ENCODE results near the gene IDH1.

The IDH1 gene

GRCh38 chr2:208295834-208296233, 41.0 kb upstream of the IDH1 start:
- POLR2A ChIA-PET, result no interaction called here
- CTCF ChIA-PET, result no interaction called here
- no peak for DNase-seq (ENCODE audit: extremely low spot score)
- no peak for TF ChIP-seq L3MBTL2 (conservative IDR thresholded peaks at IDR 0.05)
- TF ChIP-seq SUZ12 (IDR thresholded peaks at IDR 0.05), result no peak
- no peak for TF ChIP-seq BHLHE40 (IDR thresholded peaks at IDR 0.05; ENCODE audit: borderline replicate concordance)
- TF ChIP-seq FOXA1 (IDR thresholded peaks at IDR 0.05), result no peak
- no peak for TF ChIP-seq ELF4 (IDR thresholded peaks at IDR 0.05)
- no peak for TF ChIP-seq ZNF384 (IDR thresholded peaks at IDR 0.05)
- no peak for TF ChIP-seq PKNOX1 (IDR thresholded peaks at IDR 0.05)
- TF ChIP-seq SP1 (IDR thresholded peaks at IDR 0.05), result no peak
- no peak for TF ChIP-seq ARNT (IDR thresholded peaks at IDR 0.05)
- no peak for TF ChIP-seq LEF1 (IDR thresholded peaks at IDR 0.05; ENCODE audit: borderline replicate concordance)
- TF ChIP-seq TARDBP (IDR thresholded peaks at IDR 0.05), result no peak
- no peak for TF ChIP-seq FOXK2 (IDR thresholded peaks at IDR 0.05)
- no peak for TF ChIP-seq HDGF (IDR thresholded peaks at IDR 0.05; ENCODE audit: borderline replicate concordance)
- no peak for TF ChIP-seq FOXM1 (IDR thresholded peaks at IDR 0.05; ENCODE audit: borderline replicate concordance)
- TF ChIP-seq CTBP1 (IDR thresholded peaks at IDR 0.05; ENCODE audit: borderline replicate concordance), result no peak
- no peak for TF ChIP-seq NFRKB (IDR thresholded peaks at IDR 0.05)

- no peak for TF ChIP-seq CTBP1 (IDR thresholded peaks at IDR 0.05; ENCODE audit: borderline replicate concordance)
- TF ChIP-seq SP1 (IDR thresholded peaks at IDR 0.05), result no peak
- TF ChIP-seq FOXK2 (IDR thresholded peaks at IDR 0.05), result no peak
- no peak for TF ChIP-seq HDGF (IDR thresholded peaks at IDR 0.05; ENCODE audit: borderline replicate concordance)
- POLR2A ChIA-PET, result no interaction called here
- no peak for DNase-seq (ENCODE audit: extremely low spot score)
- CTCF ChIA-PET, result no interaction called here
These were observed 39.7 kb upstream of the IDH1 start for GRCh38 chr2:208294482-208295024.

DNA sequence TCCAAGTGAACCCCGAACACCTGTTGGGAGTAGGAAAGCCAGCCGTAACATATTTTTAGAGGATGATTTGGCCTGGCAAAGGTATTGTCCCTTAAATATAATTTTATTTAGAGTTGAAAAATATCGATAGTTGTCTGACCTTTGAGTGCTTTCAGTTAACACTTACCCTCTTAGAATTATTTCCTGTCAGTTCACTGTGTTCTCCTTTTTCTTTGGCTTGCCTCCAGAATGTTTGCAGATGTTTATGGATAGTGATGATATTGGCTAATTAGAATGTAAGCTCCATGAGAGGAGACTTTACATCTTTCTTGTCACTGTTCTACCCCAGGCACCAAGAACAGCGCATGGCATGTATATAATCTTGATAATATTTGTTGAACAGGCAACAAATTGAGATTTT, 31.0 kb upstream of the IDH1 start:
- no peak for DNase-seq (ENCODE audit: extremely low spot score)
- CTCF ChIA-PET, result no interaction called here
- POLR2A ChIA-PET, result no interaction called here
- no peak for TF ChIP-seq ELF4 (IDR thresholded peaks at IDR 0.05)
- TF ChIP-seq TARDBP (IDR thresholded peaks at IDR 0.05), result no peak
- no peak for TF ChIP-seq ARNT (IDR thresholded peaks at IDR 0.05)
- no peak for TF ChIP-seq FOXM1 (IDR thresholded peaks at IDR 0.05; ENCODE audit: borderline replicate concordance)
- no peak for TF ChIP-seq HDGF (IDR thresholded peaks at IDR 0.05; ENCODE audit: borderline replicate concordance)
- TF ChIP-seq FOXA1 (IDR thresholded peaks at IDR 0.05), result no peak
- no peak for TF ChIP-seq SUZ12 (IDR thresholded peaks at IDR 0.05)
- TF ChIP-seq PKNOX1 (IDR thresholded peaks at IDR 0.05), result no peak
- no peak for TF ChIP-seq LEF1 (IDR thresholded peaks at IDR 0.05; ENCODE audit: borderline replicate concordance)
- TF ChIP-seq CTBP1 (IDR thresholded peaks at IDR 0.05; ENCODE audit: borderline replicate concordance), result no peak
- TF ChIP-seq NFRKB (IDR thresholded peaks at IDR 0.05), result no peak
- TF ChIP-seq FOXK2 (IDR thresholded peaks at IDR 0.05), result no peak
- no peak for TF ChIP-seq ZNF384 (IDR thresholded peaks at IDR 0.05)
- TF ChIP-seq BHLHE40 (IDR thresholded peaks at IDR 0.05; ENCODE audit: borderline replicate concordance), result no peak
- no peak for TF ChIP-seq SP1 (IDR thresholded peaks at IDR 0.05)
- no peak for TF ChIP-seq L3MBTL2 (conservative IDR thresholded peaks at IDR 0.05)

DNA sequence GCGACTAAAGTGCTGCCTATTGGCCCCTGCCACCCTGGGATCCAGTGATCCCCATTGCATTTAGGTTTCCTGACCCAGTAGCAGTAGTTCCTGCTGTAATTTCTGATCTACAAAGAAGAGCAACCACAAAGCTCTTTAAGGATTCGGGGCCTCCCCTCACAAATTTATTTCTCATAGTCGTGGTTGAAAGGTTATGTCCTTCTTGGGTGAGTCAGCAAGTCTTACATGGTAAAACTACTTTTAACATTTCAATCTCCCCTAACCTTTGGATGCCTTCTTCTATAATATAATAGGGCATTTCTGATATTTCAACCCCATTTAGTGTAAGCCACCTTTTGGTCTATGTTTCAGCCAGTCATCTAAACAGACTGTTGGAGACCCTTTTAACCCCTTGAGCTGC, 26.1 kb upstream of the IDH1 start:
- ChIA-PET POLR2A (no interaction called here), CTCF (no interaction called here)
- TF ChIP-seq ELF4 (IDR thresholded peaks at IDR 0.05) (no peak), SP1 (IDR thresholded peaks at IDR 0.05) (no peak), BHLHE40 (IDR thresholded peaks at IDR 0.05; ENCODE audit: borderline replicate concordance) (no peak), FOXK2 (IDR thresholded peaks at IDR 0.05) (no peak), PKNOX1 (IDR thresholded peaks at IDR 0.05) (no peak), FOXA1 (IDR thresholded peaks at IDR 0.05) (no peak), L3MBTL2 (conservative IDR thresholded peaks at IDR 0.05) (no peak), HDGF (IDR thresholded peaks at IDR 0.05; ENCODE audit: borderline replicate concordance) (no peak), ARNT (IDR thresholded peaks at IDR 0.05) (no peak), SUZ12 (IDR thresholded peaks at IDR 0.05) (no peak), LEF1 (IDR thresholded peaks at IDR 0.05; ENCODE audit: borderline replicate concordance) (no peak), NFRKB (IDR thresholded peaks at IDR 0.05) (no peak), ZNF384 (IDR thresholded peaks at IDR 0.05) (no peak), CTBP1 (IDR thresholded peaks at IDR 0.05; ENCODE audit: borderline replicate concordance) (no peak), TARDBP (IDR thresholded peaks at IDR 0.05) (no peak), FOXM1 (IDR thresholded peaks at IDR 0.05; ENCODE audit: borderline replicate concordance) (no peak)
- DNase-seq (ENCODE audit: extremely low spot score), result no peak

DNA sequence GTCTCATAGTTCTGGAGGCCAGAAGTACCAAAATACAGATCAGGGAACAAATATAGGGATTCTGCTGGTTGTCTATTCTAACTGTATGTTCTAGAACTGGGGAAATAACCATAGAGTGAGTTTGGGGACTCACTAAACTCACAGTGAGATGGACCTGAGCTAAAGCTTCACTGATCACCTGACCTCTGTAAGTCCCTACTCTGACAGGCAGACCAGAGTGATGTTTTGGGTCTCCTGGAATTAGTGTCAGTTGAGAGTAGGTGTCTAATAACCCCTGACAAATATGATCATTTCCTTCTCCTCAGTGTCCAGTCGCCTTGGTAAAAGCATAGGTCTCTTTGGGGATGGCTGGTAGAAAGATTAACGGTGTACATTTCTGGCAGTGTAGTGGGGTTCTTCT, 25.4 kb upstream of the IDH1 start:
- CTCF ChIA-PET, result no interaction called here
- no peak for TF ChIP-seq SP1 (IDR thresholded peaks at IDR 0.05)
- TF ChIP-seq SUZ12 (IDR thresholded peaks at IDR 0.05), result no peak
- no peak for TF ChIP-seq FOXM1 (IDR thresholded peaks at IDR 0.05; ENCODE audit: borderline replicate concordance)
- no peak for TF ChIP-seq NFRKB (IDR thresholded peaks at IDR 0.05)
- no peak for TF ChIP-seq ELF4 (IDR thresholded peaks at IDR 0.05)
- no peak for TF ChIP-seq LEF1 (IDR thresholded peaks at IDR 0.05; ENCODE audit: borderline replicate concordance)
- POLR2A ChIA-PET, result no interaction called here
- no peak for DNase-seq (ENCODE audit: extremely low spot score)

- CTCF ChIA-PET, result no interaction called here
- no peak for TF ChIP-seq CTBP1 (IDR thresholded peaks at IDR 0.05; ENCODE audit: borderline replicate concordance)
- TF ChIP-seq SUZ12 (IDR thresholded peaks at IDR 0.05), result no peak
- no peak for TF ChIP-seq ELF4 (IDR thresholded peaks at IDR 0.05)
- TF ChIP-seq TARDBP (IDR thresholded peaks at IDR 0.05), result no peak
- no peak for DNase-seq (ENCODE audit: extremely low spot score)
- POLR2A ChIA-PET, result no interaction called here
These were observed 24.4 kb upstream of the IDH1 start for GRCh38 chr2:208279236-208279635.
